NCI-H446 treated with DMSO at 0.1 percent for 48 hours (cell line): ENCODE results near the gene CHAF1A.

Experiments
- DNase-seq: peaks from one replicate; lab custom pipeline; 2025; lab: John Stamatoyannopoulos, UW

The CHAF1A gene

DNA sequence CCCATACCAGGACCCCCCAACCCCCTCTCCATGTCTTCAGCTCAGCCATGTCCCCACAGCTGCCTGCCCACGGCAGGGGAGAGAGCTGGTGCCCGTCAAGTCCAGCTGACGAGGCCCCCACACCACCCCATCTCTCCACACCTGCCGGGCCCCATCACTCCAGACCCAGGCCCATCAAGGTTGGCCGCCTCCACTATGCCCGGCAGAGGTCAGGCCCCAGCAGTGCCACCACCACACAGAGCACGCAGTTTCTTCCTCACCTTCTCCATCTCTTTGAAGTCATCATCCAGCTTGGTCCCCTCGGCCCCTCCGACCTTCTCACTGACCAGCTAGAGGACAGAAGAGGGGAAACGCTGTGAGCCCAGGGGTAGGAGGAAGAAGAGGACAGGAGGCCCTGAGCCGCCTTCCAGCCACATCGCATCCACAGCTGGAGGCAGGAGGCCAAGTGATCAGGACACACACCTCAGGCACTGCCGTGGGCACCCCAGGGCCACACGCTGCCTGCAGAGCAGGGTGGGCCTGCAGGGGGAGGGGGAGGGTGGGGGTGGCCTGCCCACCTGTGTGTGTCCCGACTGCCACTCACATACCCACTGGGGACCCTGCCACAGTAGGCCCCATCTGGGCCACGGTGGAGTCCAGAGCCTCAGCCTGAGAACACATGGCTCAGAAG, 35.6 kb upstream of the CHAF1A start:
- DNase-seq: no peak

GRCh38 chr19:4367336-4367723, 35.1 kb upstream of the CHAF1A start:
- DNase-seq: no peak

GRCh38 chr19:4367781-4368127, 34.7 kb upstream of the CHAF1A start:
- no peak for DNase-seq

- no peak for DNase-seq
Observed at GRCh38 chr19:4368128-4368820, 34.2 kb upstream of the CHAF1A start.

- DNase-seq: no peak
Observed at GRCh38 chr19:4369109-4369887, 33.1 kb upstream of the CHAF1A start.

GRCh38 chr19:4369888-4370260, 32.6 kb upstream of the CHAF1A start:
- no peak for DNase-seq

- DNase-seq: no peak
Observed at GRCh38 chr19:4370418-4371041, 31.9 kb upstream of the CHAF1A start.

DNA sequence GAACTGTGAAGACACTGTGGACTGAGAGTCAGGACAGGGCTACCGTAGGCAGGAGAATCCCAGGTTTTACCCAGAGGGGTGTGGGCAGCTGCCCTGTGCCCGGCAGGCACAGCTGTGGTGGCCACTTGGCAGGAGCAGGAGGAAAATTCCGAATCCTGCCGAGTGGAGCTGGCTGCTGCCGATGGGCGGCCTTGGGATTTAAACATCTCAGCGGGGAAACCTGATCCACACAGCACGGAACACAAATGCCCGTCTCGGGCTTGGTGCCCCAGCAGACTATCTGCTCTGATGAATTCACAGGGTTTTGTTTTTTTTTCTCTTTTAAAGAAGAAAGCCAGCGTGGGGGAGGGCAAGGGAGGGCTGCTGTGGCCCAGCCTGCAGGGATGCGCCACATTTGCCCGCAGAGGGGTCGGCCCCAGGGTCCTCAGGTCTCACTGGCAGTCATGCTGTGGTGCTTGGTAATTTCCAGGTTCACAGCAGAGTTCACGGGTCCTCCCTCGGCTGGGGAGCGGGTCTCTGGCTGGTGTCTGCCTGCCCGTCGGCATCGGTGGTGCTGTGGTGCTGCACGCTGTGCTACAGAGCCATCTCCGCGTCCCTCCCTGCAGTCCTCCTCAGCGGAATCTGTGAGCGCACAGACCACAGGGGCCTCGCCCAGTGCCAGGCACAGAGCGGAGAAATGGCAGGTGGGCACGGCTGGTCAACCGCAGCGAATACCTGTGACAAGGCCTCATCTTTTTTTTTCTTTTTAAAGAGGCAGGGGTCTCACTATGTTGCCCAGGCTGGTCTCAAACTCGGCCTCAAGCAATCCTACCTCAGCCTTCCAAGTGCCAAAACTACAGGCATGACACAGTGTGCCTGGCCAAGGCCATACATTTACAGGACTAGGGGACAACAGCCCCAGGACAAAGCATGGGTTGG, 30.9 kb upstream of the CHAF1A start:
- no peak for DNase-seq

GRCh38 chr19:4372165-4373012, 30.1 kb upstream of the CHAF1A start:
- no peak for DNase-seq

DNA sequence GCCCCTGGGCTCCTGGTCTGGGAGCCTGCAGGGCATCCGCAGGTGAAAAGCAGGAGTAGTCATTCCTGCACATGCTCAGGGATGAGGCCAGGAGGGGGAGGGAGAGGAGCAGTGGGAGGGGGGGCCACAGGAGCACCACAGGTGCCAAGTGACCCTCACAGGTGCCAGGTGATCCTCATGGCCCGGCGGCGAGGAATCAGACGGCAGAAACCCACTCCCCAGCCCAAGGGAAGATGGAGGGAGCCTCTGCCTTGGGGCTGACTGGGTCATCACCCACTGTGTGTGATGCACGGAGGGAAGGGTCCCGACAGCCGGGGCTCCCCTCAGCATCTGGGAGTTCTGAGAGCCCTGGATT, 29.4 kb upstream of the CHAF1A start:
- DNase-seq: no peak

- no peak for DNase-seq
Observed at GRCh38 chr19:4373601-4374497, 28.6 kb upstream of the CHAF1A start.

DNA sequence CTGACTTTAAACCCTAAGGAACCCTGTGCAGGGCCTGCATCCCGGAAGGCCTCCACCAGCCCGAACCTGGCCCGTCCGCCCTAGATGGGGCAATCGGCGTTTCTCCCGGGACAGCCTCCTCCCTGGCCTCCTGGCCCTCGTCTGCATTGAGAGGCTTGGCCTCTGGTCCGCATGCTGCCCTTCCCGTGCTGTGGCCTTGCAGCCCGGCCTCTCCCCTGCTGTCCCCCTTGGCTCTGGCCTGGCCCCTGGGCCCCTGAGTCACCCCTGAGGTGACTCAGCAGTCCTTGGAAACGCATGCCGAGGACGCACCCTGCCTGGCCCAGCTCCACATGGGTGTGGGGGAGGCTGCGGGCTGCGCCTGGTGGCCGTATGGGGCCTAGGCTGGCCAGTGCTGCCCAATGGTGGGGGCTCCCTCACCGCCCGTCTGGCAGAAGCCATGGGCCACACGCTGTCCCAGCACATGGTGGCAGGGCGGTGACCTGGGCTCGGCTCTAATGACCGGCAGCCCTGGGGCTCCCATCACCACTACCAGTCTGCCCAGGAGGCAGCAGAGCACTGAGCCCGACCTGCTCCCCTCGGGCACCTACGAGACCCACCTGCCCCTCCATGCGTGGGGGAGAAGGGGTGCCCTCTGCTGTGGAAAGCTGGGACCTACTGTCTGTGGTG, 27.8 kb upstream of the CHAF1A start:
- DNase-seq: no peak

DNA sequence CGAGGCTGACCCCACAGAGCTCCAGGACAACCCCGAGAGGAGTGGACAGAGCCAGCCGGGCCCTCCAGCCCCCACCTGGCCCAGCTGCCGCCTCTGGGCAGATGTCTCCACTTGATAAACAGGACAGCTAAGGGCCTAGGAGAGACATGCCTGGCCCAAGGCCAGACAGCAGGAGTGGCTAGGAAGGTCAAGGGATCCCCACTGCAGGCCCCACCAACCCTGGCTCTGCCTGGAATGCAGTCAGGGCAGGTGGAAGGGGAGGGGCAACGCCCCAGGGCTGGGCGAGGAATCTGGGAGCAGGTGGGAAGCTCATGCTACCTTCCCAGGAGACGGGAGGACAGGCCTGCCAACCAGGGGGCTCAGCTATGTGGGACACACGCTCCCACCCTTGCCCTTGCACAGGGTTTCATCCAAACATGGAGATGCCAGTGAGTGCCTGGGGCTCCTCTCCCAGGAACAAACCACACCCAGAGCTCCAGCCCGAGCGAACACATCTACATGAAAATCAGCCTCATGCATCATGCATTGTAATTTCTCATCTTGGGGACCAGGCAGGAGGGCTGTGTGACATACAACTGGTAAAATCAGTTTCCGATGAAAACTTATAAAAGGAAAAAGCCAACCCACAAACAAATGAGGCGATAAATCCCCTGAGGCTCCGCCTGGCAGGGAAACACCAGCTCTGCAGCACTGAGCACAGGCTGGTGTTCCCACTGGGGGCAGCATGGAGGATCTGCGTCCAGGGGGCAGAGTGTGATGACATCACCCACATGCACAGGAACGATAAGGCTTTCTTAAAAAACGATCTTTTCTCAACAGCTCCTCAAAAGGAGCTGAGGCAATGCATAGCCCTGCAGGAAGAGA, 27.0 kb upstream of the CHAF1A start:
- DNase-seq: peak; percentile 35

DNA sequence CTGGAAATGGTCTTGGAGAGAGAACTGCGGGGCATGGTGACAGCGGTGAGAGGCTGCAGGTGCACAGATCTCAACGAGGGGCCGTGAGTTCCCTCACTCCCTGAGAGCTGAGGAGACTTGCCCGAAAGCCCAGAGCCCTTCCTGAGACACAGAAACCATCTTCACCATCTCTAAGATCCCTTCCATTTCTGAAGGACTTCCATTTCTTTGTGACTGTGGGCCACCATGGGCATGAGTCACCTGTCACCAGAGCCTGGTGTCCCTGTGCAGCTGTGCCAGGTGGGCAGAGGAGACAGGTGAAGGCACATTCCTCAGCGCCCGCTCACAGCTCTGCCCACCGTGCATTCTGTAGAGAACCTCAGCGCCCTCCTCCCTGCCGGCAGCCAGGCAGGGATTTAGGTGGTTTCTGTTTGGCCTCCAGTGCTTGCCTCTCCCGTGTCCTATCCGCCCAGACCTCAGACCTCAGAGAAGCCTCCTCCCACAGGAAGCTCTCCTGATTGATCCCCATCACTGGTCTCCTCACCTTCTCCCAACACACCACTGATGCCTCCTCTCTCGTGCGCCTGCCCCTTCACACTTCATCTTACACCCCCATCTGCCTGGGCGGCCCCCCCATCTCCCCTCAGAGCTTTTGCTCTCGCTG, 26.3 kb upstream of the CHAF1A start:
- no peak for DNase-seq

GRCh38 chr19:4376671-4376990, 25.8 kb upstream of the CHAF1A start:
- no peak for DNase-seq

DNA sequence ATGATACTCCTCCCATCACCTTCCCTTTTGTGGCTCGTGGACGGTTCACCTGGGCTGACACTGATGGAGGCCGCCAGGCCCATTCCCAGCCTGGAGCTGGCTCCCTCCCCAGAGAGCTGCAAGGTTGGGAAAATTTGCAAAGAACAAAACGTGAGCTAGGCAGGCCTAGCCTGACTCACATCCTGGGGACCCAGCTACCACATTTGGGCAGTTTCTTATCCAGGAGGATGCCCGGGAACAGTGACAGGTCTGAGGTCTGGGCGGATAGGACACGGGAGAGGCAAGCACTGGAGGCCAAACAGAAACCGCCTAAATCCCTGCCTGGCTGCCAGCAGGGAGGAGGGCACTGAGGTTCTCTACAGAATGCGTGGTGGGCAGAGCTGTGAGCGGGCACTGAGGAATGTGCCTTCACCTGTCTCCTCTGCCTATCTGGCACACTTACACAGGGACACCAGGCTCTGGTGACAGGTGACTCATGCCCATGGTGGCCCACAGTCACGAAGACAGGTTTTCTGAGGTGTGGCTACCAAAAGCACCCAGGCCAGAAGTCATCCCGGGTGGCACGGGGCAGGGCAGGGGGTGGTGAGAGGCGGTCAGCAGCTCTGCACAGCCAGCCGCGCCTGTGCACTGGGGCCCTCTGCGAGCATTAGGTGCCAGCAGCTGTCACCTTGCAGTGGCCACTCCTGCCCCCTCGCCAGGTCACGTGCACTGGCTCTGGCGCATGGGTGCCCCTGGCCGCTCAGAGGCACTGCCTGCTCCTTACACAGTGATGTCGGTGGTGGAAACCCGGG, 25.3 kb upstream of the CHAF1A start:
- no peak for DNase-seq

DNA sequence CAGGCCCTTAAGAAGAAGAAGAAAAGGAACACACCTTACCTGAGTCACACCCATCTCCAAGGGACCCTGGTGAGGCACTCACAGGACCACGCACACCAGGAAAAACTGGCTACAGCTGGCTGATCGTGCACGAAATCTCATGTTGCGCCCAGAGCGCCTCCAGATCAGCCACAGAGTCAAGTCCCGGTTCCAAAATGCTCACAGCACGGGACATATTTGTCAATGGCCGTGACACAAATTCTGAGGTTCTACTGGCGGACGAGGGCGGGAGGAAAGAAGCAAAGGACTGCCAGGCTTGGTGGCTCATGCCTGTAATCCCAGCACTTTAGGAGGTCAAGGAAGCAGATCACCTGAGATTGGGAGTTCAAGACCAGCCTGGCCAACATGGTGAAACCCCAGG, 23.6 kb upstream of the CHAF1A start:
- no peak for DNase-seq
